HG02852 (cell line): Measurements from ENCODE around the gene CHAF1A.

ENCODE experiments used
- ATAC-seq: cut with Tn5 transposase; IDR thresholded peaks from one replicate; pipeline ENCODE4 v1.9.1; 2021; ENCODE audit warnings: mild to moderate bottlenecking, moderate library complexity; ENCODE audit not compliant: unreplicated experiment

The CHAF1A gene

DNA sequence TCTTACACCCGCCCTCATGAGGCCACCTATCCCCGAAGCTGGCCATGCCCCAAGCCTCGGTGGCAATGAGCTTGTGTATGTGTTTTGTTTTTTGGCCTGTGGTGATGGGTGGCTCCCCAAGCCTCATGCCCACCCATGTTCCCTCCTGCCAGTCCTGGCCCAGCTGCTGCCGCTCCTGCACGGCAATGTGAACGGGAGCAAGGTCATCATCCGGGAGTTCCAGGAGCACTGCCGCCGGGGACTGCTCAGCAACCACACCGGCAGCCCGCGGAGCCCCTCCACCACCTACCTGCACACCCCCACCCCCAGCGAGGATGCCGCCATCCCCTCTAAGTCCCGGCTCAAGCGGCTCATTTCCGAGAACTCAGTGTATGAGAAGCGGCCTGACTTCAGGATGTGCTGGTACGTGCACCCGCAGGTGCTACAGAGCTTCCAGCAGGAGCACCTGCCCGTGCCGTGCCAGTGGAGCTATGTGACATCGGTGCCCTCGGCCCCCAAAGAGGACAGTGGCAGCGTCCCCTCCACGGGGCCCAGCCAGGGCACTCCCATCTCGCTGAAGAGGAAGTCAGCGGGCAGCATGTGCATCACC lies 30.6 kb downstream of the CHAF1A start:
- ATAC-seq, result no peak

- ATAC-seq, result no peak
These were observed 32.0 kb downstream of the CHAF1A start for GRCh38 chr19:4434391-4434790.

GRCh38 chr19:4436231-4436630 lies 33.8 kb downstream of the CHAF1A start:
- ATAC-seq, result no peak

- ATAC-seq, result no peak
These were observed 34.7 kb downstream of the CHAF1A start for GRCh38 chr19:4437103-4437502.

DNA sequence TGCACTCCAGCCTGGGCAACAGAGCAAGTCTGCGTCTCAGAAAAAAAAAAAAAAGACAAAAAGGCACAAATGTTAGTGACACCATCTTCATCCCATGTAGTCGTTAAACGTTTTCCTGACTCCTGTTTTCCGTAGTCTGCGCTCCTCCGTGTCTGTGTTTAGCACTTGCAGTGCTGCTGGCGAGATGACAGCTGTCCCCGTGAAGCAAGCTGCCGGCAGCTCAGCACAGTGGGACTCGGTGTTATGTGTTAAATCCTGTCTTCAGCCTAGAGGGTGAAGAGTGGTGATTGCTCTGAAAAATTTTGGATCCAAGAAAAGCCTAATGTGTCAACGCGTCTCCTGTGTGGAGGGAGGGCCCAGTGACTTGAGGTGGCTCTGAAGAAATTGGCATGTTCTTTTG lies 36.8 kb downstream of the CHAF1A start:
- no peak for ATAC-seq

DNA sequence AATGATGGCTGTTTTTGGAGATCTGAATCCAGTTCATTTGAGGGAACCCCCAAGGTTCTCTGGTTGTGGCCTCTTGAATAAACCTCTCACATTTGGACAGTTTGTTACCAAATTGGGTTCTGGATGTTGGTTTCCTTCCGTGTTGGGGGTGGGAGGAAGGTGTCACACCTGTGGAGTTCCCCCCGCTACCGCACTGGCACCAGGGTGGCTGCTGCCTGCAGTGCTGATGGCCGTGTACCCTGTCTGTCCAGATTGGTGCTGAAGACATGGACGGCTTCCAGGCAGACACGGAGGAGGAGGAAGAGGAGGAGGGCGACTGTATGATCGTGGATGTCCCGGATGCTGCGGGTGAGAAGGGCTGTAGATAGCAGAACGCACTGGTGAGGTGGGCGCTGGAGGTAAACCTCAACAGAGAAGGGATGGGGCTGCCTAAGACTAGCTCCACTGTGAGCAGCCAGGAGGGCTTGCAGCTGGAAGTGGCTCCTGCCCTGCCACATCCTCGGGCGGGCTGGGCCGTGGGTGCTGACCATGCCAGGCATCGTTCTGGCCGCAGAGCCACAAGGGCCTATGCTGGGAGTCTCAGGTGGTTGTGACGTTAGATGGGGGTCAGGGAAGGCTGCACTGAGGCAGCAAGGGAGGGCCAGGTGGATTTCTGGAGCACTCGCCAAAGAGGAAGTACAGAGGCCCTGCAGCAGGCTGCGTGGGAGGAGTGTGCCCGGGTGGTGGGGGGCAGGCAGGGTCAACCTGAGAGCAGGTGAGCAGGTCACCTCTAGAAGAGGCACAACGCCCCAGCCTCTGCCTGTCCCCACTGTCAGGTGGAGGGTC lies 39.8 kb downstream of the CHAF1A start:
- ATAC-seq, result no peak

DNA sequence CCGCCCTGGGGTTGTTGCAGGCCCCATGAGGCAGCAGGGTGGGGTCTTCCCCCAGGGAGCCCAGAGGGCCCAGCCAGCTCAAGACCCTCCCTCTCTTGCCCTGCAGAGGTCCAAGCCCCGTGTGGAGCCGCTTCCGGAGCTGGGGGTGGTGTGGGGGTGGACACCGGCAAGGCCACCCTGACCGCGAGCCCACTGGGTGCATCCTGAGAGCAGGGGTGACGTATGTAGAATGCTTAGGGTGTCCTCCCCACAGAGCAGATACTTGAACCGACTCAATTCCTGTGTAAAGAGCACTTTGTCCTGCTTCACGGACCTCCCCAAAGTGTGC lies 40.3 kb downstream of the CHAF1A start:
- no peak for ATAC-seq

- ATAC-seq, result no peak
These were observed 40.7 kb downstream of the CHAF1A start for GRCh38 chr19:4443188-4443587.

- no peak for ATAC-seq
These were observed 41.7 kb downstream of the CHAF1A start for GRCh38 chr19:4443966-4444764.

- no peak for ATAC-seq
These were observed 42.6 kb downstream of the CHAF1A start for GRCh38 chr19:4444765-4445741.

DNA sequence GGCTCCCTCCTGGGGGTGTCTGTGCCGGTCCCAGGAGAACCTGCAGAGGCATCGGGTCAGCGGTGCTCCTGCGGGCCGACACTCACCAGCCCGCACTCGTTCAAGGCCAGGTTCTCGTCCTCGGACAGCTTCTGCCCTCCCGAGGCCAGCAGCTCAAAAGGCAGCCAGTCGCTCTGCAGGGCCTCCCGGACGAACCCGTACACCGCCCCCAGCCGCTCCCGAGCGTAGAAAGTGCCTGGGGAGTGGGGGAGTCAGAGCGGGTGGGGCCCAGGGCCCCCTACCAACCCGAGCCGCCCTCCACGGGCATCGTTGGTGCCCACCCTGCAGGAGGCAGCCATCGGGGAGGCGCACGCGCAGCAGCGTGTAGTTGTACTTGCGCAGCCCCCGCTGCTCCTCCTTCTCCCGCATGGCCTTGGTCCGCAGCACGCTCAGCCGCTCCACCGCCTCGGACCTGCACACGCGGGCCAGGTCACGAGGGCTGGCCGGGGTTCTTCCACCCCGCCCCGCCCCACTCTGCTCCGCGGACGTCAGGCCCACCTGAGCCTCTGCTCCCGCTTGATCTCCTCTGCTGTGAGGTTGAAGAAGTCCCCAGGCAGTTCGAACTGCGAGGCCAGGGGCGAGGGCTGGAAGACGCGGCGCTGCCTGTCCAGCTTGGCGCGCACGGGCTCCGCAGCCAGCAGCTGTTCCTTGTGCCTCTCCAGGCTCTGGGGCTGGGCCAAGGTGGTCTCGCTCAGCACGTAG lies 43.7 kb downstream of the CHAF1A start:
- ATAC-seq, result no peak

DNA sequence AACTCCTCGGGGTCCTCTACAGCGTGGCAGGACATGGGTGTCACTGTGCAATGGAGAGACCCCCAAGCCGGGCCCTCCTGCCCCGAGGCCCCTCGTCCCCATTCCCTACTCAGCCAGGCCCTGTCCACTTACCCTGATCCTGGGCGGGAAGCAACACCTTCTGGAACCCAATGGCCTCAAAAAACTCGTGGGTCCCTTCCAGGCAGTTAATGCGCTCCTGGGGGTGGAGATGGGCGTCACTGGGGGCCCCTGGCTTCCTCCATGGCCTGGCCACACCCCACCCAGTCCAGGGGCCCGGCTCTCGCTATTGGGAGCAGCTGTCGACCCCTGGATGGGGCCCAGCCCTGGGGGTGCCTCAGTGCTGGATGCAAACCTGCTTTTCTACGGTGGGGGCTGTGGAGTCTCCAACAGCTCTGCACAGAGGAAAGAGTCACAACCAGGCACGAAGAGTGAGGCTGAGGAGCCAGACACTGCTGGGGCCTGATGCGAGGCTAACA lies 44.3 kb downstream of the CHAF1A start:
- ATAC-seq, result no peak

GRCh38 chr19:4447327-4448146 lies 45.1 kb downstream of the CHAF1A start:
- no peak for ATAC-seq

GRCh38 chr19:4448147-4448985 lies 45.9 kb downstream of the CHAF1A start:
- no peak for ATAC-seq

GRCh38 chr19:4449022-4449638 lies 46.7 kb downstream of the CHAF1A start:
- ATAC-seq, result no peak

GRCh38 chr19:4449639-4450028 lies 47.2 kb downstream of the CHAF1A start:
- ATAC-seq, result no peak

DNA sequence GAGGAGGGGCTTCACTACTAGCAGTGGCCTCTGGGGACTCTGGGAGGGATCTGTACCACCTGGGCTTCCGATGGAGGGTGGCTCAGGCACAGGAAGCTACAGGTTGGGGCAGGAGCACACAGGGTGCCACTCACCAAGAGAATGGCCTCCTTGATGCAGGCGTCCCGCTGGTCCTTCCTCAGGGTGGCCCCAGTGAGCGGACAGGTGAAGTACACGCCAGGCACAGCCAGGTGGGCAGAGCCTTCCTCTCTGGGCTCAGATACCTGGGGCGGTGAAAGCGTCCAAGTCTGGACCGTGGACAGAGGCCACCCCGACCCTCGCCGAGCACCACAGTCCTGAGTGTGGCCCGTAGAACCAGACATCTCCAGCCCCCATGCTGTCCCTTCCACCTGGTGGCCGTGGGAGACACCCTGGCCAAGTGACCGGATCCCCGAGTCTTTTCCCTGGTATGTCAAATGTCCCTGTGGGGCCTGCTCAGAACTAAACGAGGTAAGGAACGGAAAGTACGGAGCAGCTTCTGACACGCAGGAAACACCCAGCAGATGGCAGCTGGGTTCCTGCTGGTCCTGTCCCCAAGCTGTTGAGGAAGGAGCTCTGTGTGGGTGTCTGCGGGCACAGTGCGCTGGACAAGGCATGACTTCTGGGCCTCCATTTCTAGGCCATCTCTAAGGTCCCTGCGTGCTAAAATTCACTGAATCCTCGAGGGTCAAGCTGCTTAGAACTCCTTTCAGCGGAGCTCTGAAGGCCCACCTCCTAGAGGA lies 50.0 kb downstream of the CHAF1A start:
- no peak for ATAC-seq
